Mucosa of gallbladder (tissue), 1 donor: ENCODE results near the gene ADGRG1. TPM values are rescaled to one million over a fixed set of nuclear protein-coding genes. Genes with fewer than 3 reads are reported as not detected.

Experiments
- DNase-seq: peaks from one replicate; pipeline ENCODE4 v3.0.0-alpha.2; 2020; ENCODE audit warnings: low spot score
- total RNA-seq: library from RNA; stranded (reverse); gene quantifications from one replicate; pipeline ENCODE4 v1.2.1, GENCODE V29; 2021
- donor health status: DM: no; HTN: no; CAD: no.

Gene ADGRG1
- total RNA-seq, 1 donor from 2014 or later = 312 TPM

DNA sequence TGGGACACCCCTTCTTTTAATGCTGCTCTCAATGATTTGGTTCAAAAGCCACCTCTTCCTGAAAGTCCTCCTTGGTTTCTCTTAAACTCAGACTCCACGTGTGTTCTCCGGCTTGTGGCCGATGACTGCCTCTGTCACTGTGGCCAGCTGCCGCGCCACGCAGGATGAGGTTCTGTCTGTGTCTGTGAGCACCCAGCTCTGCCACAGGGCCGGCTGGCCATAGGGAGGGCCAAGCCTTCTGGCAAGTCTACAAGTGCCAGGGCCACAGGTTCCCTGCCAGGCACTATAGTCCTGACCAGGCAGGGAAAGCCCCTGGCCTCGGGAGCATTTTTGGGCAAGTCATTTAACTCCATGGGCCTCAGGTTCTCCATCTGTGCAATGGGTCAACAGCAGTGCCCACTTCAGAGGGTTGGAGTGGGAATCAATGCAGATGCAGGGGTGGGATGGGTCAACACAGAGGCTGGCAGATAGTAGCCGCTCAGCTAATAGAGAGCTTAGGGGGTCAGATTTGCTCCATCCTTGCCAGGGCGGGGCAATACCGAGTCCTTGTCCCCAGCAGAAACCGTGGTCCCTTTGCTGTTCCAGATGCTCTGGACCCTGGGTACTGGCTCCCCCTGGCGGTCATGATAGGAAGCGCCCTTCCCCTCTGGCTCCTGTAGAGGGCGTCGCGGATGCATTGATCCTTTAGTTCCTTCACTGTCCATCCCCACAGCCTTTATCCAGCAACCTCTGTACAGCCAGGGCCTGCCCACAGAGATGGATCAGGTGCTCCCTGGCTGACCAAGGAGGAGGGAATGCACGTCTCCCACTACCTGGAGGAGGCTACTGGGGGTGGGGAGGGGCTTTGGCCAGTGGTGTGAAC, 20.4 kb downstream of the ADGRG1 start:
- peak; percentile 85 for DNase-seq

DNA sequence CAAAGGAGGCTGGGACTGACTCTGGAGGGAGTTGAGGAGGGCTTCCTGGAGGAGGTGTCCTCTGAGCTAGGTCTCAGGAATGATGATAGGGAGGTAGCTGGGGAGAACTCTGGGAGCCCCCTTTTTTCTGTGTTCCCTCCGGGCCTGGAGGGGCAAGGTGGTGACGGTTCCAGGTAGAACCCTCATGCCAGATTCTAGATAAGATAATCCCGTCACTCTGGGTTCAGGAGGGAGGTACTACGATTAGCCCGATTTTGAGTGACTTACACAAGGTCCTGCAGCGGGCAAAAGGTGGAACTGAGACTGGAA, 21.0 kb downstream of the ADGRG1 start:
- DNase-seq = no peak

DNA sequence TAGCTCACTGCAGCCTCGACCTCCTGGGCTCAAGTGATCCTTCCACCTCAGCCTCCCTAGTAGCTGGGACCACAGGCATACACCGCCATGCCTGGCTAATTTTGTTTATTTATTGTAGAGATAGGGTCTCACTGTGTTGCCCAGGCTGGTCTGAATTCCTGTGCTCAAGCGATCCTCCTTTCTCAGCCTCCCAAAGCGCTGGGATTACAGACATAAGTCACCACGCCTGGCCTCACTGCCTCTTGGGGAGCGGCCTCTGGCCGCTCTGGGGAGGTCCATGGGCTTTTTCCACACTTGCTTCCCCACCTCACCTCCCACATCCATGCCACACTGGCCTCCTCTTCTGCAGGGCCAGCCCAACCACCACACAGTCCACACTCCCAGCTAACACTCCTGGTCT, 21.4 kb downstream of the ADGRG1 start:
- DNase-seq = no peak

GRCh38 chr16:57651344-57652333, 23.2 kb downstream of the ADGRG1 start:
- DNase-seq = no peak

- no peak for DNase-seq
Observed at GRCh38 chr16:57652695-57653471, 24.5 kb downstream of the ADGRG1 start.

- DNase-seq = no peak
Observed at GRCh38 chr16:57653936-57654335, 25.5 kb downstream of the ADGRG1 start.

GRCh38 chr16:57656342-57656955, 28.0 kb downstream of the ADGRG1 start:
- no peak for DNase-seq

DNA sequence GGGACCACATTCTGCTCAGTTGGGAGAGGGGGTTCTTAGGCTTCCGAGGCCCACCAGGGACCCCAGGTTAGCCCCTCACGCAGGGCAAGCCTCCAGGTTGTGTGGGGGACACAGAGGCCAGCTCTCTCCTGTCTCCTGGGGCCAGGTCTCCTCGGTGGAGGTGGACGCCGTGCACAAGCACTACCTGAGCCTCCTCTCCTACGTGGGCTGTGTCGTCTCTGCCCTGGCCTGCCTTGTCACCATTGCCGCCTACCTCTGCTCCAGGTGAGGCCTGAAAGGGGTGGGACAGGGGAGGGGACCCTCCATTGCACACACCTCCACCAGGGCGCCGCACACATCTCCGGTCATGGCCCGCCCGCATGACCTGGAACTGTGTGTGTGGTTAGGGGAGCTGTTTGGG, 28.8 kb downstream of the ADGRG1 start:
- no peak for DNase-seq

DNA sequence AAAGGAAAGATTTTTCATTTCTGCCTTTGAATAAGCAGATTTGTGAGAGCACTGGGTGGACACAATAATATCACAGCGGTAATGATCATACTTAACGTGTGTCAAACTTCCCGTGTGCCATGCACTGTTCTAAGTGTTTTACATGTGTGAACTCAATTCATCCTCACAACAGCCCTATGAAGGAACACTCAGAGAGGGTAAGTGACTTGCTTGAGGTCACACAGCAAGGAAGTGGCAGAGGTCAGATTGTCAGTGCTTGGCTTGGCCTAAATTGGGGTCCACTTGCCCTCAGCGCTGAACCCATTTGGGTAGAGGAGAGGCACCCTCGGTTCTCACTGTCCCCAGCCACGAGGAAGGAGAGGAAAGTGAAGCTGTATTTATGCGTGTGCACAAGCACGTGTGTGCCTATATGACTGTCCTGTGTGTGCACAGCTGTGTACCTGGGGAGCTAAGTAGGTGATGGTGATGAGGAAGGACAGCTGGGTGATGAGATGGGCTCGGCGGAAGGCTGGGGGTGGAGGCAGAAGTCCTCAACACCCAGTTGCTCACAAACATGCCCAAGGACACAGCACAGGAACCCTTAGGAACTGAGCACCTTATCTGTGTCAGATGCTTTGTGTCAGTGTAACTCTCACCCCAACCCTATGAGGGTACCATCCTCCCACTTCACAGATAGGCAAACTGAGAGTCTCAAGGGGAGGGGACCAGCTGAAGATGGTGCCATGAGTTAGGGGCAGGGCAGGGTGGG, 29.9 kb downstream of the ADGRG1 start:
- DNase-seq = no peak

GRCh38 chr16:57658878-57659674, 30.6 kb downstream of the ADGRG1 start:
- DNase-seq = no peak

- DNase-seq = no peak
Observed at GRCh38 chr16:57660715-57661463, 32.5 kb downstream of the ADGRG1 start.

GRCh38 chr16:57661510-57661909, 33.1 kb downstream of the ADGRG1 start:
- DNase-seq = no peak

GRCh38 chr16:57661936-57662906, 33.8 kb downstream of the ADGRG1 start:
- no peak for DNase-seq

GRCh38 chr16:57663436-57663835, 35.0 kb downstream of the ADGRG1 start:
- no peak for DNase-seq

DNA sequence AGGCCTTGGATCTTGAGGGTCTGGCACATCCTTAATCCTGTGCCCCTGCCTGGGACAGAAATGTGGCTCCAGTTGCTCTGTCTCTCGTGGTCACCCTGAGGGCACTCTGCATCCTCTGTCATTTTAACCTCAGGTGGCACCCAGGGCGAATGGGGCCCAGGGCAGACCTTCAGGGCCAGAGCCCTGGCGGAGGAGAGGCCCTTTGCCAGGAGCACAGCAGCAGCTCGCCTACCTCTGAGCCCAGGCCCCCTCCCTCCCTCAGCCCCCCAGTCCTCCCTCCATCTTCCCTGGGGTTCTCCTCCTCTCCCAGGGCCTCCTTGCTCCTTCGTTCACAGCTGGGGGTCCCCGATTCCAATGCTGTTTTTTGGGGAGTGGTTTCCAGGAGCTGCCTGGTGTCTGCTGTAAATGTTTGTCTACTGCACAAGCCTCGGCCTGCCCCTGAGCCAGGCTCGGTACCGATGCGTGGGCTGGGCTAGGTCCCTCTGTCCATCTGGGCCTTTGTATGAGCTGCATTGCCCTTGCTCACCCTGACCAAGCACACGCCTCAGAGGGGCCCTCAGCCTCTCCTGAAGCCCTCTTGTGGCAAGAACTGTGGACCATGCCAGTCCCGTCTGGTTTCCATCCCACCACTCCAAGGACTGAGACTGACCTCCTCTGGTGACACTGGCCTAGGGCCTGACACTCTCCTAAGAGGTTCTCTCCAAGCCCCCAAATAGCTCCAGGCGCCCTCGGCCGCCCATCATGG, 35.7 kb downstream of the ADGRG1 start:
- DNase-seq = no peak

- DNase-seq = no peak
Observed at GRCh38 chr16:57664662-57665025, 36.2 kb downstream of the ADGRG1 start.

DNA sequence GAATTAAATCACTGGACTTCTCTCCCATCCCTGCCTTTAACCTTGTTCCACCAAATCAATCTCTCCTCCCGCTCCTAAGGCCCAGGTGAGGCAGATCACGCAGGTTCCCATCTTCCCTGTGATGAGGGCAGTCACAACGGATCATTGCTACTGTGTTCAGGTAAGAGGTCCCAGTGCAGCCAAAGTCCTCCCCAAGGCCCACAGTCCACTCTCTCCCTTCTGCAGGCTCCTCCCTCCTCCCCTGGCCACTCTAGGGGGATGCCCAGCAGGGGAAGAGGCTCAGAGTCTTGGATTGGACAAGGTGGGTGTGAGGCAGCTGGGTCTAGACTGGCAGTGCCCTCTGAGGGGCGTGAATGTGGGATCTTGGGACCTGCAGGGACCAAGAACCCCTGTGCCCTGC, 37.1 kb downstream of the ADGRG1 start:
- DNase-seq = no peak
